ENCODE results near the gene AP1S1. TPM values are rescaled to one million over a fixed set of nuclear protein-coding genes. Genes with fewer than 3 reads are reported as not detected.
A peak's percentile ranks its signal among the peaks of the same experiment; 100 is the strongest.

The AP1S1 gene
- total and polyA plus RNA-seq, 9 of the 15 experiments (the other 6 are each of a cell fraction or from before 2014, with no cell fraction given): 4.4 to 149 (median 89.4) TPM

DNA sequence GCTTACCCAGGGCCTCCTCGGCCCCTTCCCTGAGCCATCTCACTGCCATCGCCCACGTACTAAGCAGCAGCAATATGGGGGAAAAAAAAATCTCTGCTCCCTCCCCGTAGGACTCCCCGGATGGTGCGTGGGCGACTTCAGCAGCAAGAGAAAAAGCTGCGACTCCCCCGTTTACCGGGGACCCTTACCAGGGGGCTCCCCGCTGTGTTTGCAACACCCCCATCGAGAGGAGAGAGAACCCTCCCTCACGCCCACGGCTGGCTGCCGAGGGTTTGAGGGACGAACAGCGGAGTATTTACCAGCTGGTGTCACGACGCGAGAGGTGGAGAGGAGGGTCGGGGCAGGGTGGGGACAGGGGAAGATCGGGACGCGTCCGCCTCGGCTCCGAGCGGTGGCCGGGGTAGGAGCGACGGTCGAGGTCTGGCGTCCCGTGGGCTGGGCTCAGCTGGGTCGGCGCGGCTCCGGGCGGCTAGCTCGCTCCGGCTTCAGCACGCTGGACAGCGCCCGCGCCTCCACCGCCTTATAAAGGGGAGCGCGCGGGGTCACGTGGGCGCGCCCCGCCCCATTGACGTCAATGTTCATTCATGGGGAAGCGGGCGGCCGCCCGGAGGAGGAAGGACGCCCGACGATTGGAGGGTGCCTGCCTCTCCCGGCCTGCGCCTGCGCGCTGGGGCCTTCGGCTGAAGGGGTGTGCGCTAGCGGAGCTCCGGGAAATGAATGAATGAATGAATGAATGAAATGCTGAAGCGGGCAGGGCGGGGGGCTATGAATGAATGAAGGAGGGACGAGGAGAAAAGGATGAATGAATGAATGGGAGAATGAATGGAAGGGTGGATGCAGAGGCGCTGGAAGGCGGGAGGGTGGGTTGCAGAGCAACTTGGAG lies 11.0 kb downstream of the AP1S1 start, which contains the start of gene VGF (continued):
- TF ChIP-seq, protein P1, sequence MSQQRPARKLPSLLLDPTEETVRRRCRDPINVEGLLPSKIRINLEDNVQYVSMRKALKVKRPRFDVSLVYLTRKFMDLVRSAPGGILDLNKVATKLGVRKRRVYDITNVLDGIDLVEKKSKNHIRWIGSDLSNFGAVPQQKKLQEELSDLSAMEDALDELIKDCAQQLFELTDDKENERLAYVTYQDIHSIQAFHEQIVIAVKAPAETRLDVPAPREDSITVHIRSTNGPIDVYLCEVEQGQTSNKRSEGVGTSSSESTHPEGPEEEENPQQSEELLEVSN (IDR thresholded peaks at IDR 0.05; ENCODE audit: borderline replicate concordance in 1 of 2, extremely low read depth in 1 of 2, insufficient read depth in 1 of 2, insufficient read length in 1 of 2, low read depth in 1 of 2, low read length in 1 of 2, poor library complexity in 1 of 2, severe bottlenecking in 1 of 2): peak; percentile 30 to 84
- TF ChIP-seq ZBTB49 (CRISPR knock-in tag; IDR thresholded peaks at IDR 0.05; ENCODE audit: borderline replicate concordance) (peak; percentile 94; the same call in 1 of the 2 replicates), SREBF2 (CRISPR knock-in tag; IDR thresholded peaks at IDR 0.05) (peak; percentile 53; the same call in 1 of the 2 replicates), TBP (optimal IDR thresholded peaks at IDR 0.05; ENCODE audit: low read depth, low read length) (peak; percentile 95), ESRRA (IDR thresholded peaks at IDR 0.05; ENCODE audit: borderline replicate concordance, low read depth) (peak; percentile 19; the same call in 1 of the 2 replicates), ZNF12 (CRISPR knock-in tag; IDR thresholded peaks at IDR 0.05) (peak; percentile 58; the same call in 1 of the 2 replicates), ZBTB9 (CRISPR knock-in tag; IDR thresholded peaks at IDR 0.05) (0 out of 2 replicates have a peak, but pooled peaks have one; percentile 59), MXD1 (CRISPR knock-in tag; IDR thresholded peaks at IDR 0.05; ENCODE audit: borderline replicate concordance, poor library complexity, severe bottlenecking) (peak; percentile 57), XRCC5 (IDR thresholded peaks at IDR 0.05; ENCODE audit: low read depth, low read length) (peak; percentile 70), CTBP1 (IDR thresholded peaks at IDR 0.05; ENCODE audit: borderline replicate concordance) (peak; percentile 92), ZNF764 (CRISPR knock-in tag; IDR thresholded peaks at IDR 0.05; ENCODE audit: low read depth) (no peak), PHF20 (IDR thresholded peaks at IDR 0.05; ENCODE audit: partially characterized antibody) (no peak), ZEB2 (IDR thresholded peaks at IDR 0.05) (no peak)
- TF ChIP-seq, protein P2, sequence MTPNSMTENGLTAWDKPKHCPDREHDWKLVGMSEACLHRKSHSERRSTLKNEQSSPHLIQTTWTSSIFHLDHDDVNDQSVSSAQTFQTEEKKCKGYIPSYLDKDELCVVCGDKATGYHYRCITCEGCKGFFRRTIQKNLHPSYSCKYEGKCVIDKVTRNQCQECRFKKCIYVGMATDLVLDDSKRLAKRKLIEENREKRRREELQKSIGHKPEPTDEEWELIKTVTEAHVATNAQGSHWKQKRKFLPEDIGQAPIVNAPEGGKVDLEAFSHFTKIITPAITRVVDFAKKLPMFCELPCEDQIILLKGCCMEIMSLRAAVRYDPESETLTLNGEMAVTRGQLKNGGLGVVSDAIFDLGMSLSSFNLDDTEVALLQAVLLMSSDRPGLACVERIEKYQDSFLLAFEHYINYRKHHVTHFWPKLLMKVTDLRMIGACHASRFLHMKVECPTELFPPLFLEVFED (CRISPR knock-in tag; conservative IDR thresholded peaks at IDR 0.05): peak; percentile 68; the same call in 1 of the 2 replicates
